GM18507 (cell line): Measurements from ENCODE around the gene NPAS1.
"Not testable (repeated sequence)": the region's sequence is repeated elsewhere in the genome, so short reads cannot be mapped to it uniquely, and the experiment has no call there.

Experiments used
- DNase-seq: peaks from one replicate; pipeline ENCODE4 v3.0.0; 2011; ENCODE audit warnings: low read depth; ENCODE audit not compliant: insufficient read length; ENCODE audit errors: extremely low spot score
- FAIRE-seq: peaks from 2 replicates; lab custom pipeline; 2011; peaks lifted over from hg19 to GRCh38; lab: Jason Lieb, UNC

Gene NPAS1

DNA sequence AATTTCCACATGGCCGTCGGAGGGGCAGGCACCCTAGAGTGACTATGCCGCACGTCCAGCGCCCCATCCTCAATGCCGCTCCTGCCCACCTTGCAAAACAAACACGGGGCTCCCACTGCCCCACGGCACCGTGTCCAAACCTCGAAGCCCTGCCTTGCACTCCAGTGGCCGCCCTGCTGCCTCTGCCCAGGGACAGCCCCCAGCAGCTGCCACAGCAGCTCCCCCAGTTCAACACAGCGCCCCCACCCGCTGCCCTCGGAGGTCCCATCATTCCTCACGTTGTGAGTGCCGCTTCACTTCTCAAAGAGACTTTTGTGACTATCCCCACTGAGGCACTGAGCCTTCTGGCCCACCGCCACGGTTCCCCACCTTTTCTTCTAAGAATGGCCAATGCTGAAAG is 51.1 kb downstream of the NPAS1 start:
- no peak for DNase-seq
- FAIRE-seq: no peak

DNA sequence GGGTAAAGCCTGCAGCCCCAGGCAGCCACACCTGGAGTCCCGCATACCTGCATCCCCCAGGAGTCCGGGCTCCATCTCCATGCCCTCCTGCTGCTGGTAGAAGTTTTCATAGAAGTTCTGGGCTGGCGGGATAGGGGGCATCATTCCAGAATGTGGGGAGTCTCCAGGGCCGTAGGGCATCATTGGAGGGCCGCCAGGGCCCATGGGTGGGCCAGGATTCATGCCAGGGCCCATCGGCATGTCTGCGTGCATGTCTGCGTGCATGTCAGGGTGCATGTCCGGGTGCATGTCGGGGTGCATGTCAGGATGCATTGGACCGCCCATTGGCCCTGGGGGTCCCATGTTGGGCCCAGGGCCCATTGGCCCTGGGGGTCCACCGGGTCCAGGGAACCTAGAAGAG is 52.1 kb downstream of the NPAS1 start:
- no peak for FAIRE-seq
- DNase-seq: no peak

DNA sequence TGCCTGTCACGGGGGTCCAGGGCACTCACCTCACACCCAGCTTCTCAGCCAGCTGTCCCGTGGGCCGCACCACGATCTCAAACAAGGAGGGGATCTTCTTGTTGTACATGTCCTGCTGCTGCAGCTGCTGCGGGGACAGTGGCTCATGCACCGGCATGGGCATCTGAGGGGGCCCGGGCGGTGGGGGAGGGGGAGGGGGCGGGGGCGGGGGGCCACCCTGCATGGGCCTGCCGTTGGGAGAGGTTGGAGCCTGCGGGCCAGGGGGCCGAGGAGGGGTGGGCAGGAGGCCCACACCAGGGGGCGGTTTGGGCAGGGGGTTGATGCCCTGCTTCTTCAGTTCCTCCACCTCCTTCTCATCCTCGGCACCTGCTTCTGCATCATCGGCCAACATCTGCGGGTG is 52.7 kb downstream of the NPAS1 start:
- FAIRE-seq: no peak
- DNase-seq: no peak

DNA sequence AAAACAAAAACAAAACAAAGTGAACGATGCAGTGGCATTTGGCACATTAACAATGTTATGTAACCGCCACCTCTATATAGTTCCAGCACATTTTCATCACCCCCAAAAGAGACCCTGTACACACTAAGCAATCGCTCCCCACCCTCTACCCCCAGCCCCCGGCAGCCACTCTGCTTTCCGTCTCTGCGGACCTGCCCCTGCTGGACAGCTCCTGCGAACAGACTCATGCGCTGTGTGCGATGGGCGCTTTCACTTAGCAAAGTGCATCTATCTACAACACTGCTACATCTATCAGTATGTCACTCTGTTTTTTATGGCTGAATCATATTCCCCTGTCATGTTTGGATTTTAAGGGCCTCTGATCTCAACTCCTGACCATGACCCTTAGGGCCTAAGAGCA is 53.9 kb downstream of the NPAS1 start:
- DNase-seq (no peak), FAIRE-seq (no peak)

DNA sequence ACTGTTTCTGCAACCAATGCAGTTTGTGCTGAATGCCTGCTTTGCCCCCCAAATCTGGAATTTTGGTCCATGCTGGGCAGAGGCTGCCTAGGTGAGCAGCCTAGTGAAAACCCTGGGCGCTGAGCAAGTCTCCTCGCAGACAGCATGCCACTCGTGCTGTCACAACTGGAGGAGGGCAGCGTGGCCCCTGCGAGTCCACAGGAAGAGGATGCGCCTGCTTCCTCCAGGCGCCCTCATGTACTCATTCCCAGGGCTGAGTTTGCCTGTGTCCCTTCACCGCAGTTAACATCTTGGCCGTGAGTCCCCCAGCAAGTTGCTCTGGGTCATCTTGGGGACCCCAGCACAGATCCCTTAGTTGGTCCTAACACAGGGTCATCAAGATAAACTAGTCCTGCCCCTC is 55.0 kb downstream of the NPAS1 start:
- no peak for FAIRE-seq
- DNase-seq: no peak

DNA sequence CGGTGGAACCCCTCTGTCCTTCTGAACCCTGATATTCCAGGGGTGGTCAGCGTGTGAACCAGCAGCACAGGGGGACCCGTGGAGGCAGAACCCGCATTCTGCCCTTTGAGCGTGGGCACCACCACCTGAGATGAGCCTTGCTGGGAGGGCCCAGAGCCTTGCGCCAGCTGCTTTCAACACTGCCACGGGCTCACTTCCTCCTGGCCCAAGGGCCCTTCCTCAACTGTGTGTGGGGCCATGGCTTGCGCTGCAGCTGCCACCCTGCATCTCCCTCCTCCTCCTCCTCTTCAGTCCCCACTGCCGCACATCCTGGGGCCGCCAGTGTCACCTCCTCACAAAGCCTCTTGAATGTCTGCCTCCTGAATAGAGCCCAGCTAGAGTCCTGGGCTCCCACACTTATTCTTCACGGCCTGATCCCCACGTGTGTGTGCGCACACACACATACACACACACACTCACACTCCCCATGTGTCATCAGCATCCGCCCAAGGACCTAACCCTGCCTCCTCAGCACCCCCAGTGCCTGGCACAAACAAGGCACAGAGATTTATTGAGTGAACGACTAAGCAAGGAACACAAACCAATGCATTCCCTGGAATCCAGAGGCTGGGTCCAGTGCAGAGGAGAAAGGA is 55.7 kb downstream of the NPAS1 start:
- no peak for FAIRE-seq
- no peak for DNase-seq

DNA sequence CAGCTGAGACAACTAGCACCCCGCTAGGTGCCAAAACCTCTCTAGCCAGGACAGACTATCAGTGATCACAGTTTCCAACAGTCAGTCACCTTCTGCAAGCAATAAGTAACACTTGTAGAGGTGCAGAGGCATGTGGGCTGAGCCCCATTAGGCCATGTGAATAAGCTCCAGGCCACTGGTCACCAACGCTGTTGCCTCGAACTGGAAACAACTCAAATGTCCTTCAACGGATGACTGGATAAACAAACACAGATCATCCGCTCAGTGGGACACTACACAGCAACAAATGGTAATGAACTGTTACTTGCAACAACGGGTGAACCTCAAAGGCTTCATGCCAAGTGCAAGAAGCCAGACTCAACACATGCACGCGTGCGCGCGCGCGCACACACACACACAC is 56.3 kb downstream of the NPAS1 start:
- no peak for DNase-seq
- FAIRE-seq: no peak

DNA sequence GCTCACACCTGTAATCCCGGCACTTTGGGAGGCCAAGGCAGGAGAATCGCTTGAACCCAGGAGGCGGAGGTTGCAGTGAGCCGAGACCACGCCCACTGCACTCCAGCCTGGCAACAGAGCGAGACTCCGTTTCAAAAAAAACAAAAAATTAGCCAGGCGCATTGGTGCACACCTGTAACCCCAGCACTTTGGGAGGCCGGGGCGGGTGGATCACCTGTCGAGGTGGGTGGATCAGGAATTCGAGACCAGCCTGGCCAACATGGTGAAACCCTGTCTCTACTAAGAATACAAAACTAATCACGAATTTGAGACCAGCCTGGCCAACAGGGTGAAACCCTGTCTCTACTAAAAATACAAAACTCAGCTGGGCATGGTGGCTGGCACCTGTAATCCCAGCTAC is 58.7 kb downstream of the NPAS1 start:
- FAIRE-seq, DNase-seq: not testable (repeated sequence)

DNA sequence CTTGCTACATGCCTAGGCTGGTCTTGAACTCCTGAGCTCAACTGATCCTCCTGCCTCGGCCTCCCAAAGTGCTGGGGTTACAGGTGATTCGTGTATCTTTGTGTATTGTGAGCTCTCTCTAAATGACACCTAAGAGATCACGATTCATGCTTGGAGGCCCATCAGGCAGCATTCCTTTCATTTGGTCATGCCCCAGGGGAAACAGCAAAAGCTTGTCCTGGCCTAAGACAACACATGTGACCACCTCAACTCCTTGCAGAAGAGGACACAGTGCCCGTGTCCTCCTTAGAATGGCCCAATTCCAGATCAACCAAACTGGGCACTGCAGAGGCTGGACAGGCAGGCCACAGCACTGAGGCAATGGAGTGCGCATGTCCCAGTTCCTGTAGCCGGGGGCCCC is 61.5 kb downstream of the NPAS1 start:
- no peak for FAIRE-seq
- DNase-seq: no peak

DNA sequence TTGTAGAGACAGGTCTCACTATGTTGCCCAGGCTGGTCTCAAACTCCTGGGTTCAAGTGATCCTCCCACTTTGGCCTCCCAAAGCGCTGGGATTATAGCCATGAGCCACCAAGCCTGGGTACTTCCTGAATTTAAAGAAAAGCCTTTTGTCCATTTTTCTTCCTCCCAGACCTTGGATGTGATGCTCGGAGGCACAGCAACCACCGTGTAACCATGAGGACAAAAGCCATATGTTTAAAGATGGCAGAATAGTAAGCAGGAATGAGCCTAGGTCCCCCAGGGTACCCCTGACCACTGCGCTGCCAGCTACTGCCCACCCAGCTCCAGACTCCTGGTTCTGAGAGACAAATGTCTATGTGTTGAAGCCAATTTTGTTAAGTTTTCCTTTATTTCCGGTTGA is 62.9 kb downstream of the NPAS1 start:
- FAIRE-seq (no peak), DNase-seq (no peak)

DNA sequence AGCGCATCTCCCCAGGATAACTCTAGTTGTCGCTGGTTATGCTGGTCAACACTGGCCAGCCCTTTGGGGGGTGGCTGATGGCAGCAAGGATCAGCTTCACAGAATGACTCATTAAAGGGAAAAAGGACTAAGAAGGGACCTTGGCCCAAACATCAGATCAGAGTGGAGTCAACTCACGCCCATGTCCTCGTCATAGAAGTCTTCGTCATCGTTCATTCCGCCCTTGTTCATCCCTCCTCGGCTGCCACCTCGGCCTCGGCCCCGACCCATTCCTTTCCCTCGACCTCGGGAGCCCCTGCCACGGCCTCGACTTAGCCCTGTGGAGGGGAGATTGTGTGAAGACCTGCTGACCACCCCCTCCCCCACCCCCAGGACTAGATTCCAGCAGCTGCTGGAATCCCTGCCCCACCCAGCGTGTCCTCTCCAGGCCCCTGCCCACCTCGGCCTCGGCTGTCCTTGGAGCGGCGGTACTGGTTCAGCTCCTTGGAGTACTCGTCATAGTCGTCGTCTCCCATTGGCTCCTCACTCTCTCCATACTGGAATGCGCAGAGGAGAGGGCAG is 65.3 kb downstream of the NPAS1 start:
- FAIRE-seq: no peak
- no peak for DNase-seq

DNA sequence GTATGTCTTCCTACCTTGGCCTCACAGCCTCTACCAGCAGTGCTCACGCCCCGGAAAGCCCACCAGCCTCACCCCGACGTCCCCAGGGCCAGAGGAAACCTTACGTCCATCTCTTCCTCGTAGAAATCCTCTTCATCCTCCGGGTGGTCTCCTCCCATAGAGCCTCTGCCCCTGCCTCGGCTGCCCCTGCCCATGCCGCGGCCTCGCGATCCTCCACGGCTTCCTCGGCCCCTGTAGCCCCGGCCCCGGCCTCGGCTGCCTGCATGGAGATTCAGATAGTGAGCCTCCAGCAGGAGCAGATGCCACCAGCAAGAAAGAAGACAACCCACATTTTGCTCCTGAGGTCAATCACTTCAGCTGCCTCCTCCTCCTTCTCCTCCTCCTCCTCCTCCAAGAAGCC is 66.6 kb downstream of the NPAS1 start:
- DNase-seq (no peak), FAIRE-seq (no peak)

DNA sequence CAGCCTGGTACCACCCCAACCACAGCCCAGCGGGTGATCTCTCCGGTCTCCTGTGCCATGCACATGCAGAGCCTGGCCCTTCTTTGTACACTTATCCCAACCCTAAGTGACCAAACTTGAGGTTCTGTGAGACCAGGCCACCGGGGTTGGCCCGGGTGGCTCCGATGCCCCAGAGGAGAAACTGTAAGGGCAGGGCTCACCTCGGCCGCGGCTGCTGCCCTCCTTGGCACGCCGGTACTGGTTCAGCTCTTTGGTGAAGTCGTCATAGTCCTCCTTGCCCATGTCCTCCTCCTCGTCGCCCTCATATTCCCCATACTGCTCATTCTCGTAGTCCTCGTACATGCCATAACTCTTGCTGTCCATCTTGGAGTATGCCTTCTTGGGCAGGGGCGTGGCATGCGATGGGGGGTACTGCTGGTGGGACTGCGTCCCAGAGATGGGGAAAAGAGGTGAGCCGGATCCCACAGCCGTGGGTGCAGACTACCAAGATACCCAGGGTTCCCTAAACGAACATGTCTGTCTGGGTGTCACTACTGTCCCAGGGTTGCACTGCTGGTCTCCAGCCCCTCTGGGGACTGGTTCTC is 70.2 kb downstream of the NPAS1 start:
- no peak for FAIRE-seq
- DNase-seq: no peak

DNA sequence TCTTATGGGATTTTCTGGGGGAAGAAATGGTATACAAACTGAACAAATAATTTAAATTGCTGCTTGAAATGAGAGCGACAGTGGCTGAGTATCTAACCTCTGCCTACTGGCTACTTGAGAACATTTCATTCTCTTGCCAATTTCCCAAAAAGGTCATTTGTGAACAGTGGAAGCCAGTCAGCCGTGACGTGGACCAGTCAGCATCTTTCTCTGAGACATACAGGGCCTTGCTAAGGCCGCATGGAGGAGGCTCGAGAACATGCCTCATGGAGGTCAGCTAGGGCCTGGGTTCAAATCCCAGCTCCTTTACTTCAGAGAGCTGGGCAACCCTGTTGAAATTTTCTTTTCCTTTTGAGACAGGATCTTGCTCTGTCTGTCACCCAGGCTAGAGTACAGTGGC is 73.6 kb downstream of the NPAS1 start:
- DNase-seq (no peak), FAIRE-seq (no peak)

DNA sequence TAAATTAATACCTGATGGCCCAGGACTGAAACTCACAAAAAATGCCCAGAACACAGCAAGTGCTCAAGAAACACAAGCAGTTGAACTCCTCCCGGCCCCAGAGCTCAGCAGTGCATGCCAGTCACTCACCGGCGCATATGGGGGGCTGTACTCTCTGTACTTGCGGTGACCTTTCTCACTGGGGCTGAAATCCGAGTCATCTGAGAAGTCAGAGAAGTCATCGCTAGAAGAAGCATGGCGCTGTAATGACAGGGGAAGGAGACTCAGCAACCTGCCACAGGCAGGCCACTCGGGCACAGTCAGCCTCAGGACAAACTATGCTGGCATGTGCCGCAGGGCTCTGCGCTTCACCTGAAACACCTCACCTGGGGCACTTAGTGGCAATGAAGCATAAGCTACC is 74.2 kb downstream of the NPAS1 start:
- FAIRE-seq (peak; percentile 91), DNase-seq (peak; percentile 62)

DNA sequence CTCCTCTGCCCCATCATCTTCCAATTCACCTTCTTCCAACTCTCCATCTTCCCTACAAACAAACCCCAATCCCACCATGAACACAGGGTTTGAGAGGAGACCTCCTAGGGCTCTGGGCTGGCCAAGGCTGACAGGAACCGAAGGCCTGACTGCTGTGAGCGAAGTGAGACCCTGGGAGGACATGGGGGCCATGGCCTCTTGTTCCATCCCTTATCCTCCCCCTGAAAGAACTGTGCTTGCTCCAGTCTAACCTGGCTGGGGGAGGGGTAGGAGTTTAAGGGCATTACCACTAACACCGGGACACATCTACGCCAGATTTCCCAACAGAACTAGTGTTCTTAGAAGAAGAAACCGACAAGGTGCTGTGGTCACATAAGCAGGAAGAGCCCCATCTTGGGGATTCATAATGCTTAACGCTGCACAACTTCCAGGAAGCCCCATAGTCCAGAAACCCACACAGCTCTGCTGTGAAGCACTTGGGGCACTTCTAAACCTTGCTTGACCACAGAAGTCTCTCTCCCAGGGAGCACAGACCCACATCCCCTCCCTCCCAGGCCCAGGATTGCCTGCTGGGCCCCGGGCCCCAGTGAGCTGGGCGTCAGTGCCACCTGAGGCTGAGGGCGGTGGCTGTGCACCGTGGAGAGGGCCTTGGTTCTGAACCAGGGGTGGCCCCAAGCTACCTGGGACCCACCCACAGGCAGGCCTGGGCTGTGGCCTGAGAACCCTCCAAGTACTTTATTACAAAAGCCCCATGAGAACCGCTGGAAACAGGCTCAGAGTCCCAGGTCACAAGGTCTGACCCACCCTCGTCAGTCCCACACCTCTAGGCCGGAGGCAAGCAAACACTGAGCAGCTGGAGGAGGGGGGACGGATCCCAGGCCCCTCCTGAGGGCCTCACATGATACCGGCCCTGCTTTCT is 75.2 kb downstream of the NPAS1 start:
- DNase-seq (peak; percentile 28), FAIRE-seq (peak; percentile 79)
